HFF-Myc (cell line): ENCODE data around the gene RNF5.

Source experiments
- DNase-seq: peaks from one replicate; pipeline ENCODE4 v3.0.0-alpha.2; 2011; ENCODE audit warnings: low read depth; ENCODE audit errors: extremely low read depth
- H3K4me3 ChIP-seq: replicated peaks from 2 replicates; pipeline ENCODE4 v1.5.1; 2011; ENCODE audit warnings: low read depth, mild to moderate bottlenecking, control low read depth, low read length
- CTCF ChIP-seq: IDR thresholded peaks from 2 replicates; pipeline ENCODE4 v1.5.1; 2012; ENCODE audit warnings: mild to moderate bottlenecking, low read depth, low read length, control low read depth; ENCODE audit errors: missing control alignments

Gene RNF5

DNA sequence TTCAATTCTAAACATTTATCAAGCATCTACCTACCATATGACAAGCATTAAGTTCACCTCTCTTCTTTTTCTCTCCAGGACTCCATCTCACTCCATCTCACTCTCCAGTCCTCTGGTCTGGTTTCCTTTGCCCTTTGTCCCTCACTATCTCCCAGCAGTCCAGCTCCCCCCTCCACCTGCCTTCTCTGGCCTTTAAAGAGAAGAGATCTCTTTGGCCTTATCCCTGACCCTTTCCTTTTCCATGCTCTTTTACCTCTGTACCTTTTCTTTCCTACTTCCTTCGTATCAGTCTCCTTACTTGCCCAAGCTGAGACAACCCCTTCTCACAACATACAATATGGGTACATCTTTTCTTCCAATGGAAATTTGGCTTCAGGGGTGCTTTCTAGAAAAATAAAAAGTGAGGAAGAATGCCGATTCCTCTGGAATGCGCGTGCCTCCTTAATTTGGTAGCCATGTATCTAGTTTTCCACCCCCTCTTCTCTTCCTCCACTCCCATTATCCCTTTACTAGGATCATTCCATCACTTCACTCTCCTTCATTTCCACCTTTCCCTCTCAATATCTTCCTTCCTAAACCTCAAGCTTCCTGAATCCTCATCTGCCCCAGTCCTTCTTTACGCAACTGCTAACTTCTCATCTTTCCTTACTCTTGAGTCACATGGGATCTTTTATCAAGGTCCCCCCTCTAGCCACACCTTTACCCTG, 1.6 kb upstream of the RNF5 start:
- peak overlapping the region; percentile 90 for H3K4me3 ChIP-seq
- DNase-seq, result no peak
- no peak for TF ChIP-seq CTCF

DNA sequence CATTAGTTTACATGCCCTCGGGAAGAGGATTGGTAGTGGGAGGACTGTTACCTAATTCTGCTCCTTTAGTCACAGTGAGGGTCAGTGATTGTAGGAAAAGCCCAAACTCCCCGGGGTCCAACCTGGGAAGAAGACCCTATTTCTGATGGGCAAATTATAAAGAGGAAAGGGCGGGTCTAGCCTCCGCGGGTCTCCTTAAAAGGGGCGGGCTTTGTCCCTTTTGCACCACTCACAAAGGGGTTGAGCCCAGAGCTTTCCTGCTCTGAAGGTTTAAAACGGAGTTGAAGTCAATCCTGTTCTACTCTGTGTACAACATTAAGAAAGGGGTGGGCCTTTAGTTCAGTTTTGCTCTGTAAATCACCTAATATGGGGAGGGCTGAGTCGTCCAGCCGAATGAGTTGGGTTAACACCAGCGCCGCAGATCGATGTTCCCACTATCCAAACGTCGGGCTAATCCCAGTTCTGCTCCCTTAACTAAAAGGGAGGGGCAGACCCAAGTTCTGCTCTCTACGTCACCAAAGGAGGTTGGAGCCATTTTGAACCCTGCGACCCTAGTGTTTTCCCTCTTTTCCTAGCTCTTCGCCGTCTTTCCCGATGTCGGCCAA, 920 bp upstream of the RNF5 start:
- no peak for DNase-seq
- H3K4me3 ChIP-seq, result peak overlapping the region; percentile 90
- no peak for TF ChIP-seq CTCF

- no peak for TF ChIP-seq CTCF
- no peak for DNase-seq
- H3K4me3 ChIP-seq, result peak overlapping the region; percentile 90
Measured at GRCh38 chr6:32178547-32179440, 589 bp downstream of the RNF5 start.

DNA sequence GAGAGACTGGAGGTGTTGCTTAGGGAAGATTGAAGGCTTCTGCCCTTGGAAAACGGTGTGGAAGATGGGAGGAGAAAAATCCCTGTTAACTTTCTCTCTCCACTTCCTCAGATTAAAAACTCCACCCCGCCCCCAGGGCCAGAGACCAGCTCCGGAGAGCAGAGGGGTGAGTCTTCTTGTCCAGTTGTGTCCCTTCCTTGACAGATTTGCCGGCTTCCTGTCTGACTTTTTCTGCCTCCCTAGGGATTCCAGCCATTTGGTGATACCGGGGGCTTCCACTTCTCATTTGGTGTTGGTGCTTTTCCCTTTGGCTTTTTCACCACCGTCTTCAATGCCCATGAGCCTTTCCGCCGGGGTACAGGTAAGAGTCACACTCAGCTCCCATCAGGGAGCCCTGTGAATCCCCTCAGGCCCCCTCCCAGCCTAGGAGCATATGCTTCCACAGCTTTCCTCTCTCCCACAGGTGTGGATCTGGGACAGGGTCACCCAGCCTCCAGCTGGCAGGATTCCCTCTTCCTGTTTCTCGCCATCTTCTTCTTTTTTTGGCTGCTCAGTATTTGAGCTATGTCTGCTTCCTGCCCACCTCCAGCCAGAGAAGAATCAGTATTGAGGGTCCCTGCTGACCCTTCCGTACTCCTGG, 1.7 kb downstream of the RNF5 start:
- DNase-seq, result no peak
- TF ChIP-seq CTCF, result no peak
- H3K4me3 ChIP-seq, result peak overlapping the region; percentile 90

DNA sequence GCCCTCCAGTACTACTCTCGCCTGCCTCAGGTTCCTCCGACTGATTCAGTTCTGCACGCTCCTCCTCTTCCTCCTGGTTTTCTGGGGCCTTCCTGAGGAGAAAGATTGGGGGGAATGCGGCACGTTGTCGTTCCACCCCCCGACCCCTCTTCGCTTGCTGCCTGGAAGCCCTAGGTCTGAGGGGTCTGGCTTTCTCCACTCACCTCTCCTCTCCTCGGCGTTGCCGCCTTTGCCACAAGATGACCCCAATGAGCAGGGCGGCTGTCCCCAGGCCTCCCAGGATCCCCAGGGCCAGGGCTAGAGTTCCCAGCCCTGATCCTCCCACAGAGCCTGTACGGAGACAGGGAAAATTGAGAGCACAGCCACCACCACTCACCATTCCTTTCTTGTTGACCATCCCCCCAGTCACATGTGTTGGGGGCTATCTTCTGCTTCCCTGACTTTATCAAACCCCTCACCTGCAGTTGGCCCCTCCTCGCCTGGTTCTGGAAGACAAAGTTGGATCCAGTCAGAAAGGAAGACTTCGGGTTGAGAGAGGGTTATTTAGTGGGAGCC, 3.0 kb downstream of the RNF5 start:
- no peak for DNase-seq
- TF ChIP-seq CTCF, result no peak
- no peak overlapping the region for H3K4me3 ChIP-seq

- no peak overlapping the region for H3K4me3 ChIP-seq
- no peak for DNase-seq
- TF ChIP-seq CTCF, result no peak
Measured at GRCh38 chr6:32181915-32182529, 3.8 kb downstream of the RNF5 start.
